ENCODE results near the gene DNAJC27.
"Not testable (repeated sequence)": the region's sequence is repeated elsewhere in the genome, so short reads cannot be mapped to it uniquely, and the experiment has no call there.

The DNAJC27 gene

DNA sequence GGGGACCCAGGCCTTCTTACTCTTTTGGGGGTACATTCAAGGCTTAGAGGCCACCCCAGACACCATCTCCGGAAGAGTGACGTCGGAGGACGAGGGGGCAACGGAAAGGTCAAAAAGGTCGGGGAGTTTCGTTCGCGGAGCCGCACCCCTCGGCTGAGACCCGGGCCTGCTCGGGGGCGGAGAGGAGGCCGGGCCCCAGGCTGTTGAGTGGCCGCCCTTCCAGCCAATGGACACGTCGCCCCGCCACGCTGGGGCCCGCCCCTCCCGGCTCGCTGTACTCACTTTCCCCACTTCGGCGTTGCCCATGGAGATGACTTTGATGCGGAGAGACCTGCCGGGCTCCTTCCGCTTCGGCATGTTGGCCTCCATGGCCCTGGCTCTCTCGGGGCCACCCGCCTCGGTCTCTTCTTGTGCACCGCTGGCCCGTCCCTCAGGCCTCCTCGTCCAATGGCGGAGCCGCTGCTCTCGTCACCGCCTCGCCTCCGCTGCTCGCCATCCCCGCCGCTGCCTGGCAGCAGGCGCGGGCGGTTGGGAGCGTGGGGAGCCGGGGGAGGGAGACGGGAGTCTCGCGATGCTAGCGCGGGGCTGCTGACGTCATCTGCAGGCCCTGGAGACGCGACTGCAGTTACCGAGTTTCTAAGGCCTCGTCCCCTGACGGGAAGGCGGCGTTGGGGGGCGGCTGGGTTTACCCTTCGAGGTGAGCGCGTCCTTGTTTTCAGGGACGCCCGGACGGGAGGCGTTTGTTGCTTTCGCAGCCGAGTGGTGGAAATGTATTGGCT, at the start of gene DNAJC27:
DNAJC27 (minus strand) TSS at position 420 of the 779 bp plus-strand sequence; CDS start at position 369, 51 bp downstream.
- DNase-seq = peak; percentile 97

DNA sequence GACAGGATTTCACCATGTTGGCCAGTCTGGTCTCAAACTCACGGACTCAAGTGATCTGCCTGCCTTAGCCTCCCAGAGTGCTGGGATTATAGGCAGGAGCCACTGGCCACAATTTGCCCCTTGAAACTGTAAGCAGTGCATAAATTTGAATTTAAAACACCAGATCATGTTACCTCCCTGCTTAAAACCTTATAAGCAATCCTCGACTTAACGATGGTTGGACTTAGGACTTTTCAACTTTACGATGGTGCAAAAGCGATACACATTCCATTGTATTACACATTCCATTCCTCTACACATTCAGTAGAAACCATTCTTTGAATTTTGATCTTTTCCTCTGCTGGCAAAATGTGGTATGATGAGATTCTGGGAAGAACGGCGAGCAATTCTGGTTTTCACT, 46.9 kb upstream of the DNAJC27 start:
- no peak for DNase-seq

DNA sequence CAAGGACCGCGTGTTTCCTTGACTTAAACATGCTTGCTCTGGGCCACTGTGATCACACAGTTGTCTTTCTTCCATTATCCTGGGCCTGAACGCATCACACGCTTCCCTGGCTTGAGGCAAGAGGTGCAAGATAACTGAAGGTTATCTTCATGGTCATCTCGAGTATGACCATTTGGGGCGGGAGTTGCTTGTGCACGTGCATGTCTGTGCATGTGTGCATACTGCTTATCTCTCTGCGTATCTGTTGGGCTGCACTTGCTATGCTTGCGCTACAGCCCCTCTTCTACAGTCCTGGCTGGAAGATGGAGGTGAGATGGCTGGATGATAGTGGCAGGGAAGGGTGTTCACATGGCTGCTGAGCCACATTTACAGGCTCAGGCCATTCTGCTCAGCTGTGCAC, 42.9 kb upstream of the DNAJC27 start:
- no peak for DNase-seq

DNA sequence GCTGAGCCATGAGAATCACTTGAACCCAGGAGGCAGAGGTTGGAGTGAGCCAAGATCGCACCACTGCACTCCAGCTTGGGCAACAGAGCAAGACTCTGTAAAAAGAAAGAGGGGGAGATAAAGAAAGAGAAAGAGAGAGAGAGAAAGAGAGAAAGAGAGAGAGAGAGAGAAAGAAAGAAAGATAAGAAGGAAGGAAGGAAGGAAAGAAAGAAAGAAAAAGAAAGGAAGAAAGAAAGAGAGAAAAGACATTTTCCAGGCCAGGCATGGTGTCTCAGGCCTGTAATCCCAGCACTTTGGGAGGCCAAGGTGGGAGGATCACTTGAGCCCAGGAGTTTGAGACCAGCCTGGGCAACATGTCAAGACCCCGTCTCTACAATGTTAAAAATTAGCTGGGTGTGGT, 39.6 kb upstream of the DNAJC27 start:
- DNase-seq = not testable (repeated sequence)

DNA sequence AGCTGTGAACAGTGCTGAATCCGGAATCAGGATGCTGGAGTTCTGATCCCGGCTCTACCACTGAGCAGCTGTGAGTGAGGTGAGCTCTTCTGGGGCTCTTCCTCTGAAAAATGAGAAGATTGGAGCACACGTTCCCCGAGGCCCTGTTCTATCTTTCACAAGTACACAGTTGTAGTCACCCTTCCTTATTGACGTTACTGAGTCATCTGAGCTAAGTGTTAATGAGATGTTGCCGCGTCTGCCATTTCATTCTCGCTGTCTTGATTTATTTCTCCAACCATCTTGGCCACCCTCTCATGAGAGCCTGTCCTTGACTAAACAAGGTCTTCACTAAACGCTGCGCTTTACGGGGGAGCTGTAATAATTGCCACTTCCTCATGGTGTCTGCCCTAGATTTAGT, 38.2 kb upstream of the DNAJC27 start:
- DNase-seq = no peak

DNA sequence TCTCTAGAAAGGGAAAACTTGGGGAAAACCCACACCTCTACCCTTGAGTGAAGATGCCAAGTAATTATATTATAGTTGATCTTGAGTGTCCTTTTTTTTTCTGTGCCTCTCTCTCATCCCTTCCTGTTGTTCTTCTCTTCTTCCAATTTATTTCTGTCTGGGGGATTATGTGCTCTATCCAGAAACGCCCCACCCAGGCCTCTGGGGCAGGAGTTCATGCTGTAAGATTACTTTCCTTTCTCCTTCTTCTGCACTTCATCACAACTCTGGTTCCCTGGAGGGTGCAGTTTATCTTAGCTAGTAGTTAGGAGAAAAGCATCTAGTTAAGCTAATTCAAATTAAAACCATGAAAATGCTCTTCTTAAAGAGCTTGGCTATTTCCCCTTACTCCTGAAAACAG, 30.3 kb upstream of the DNAJC27 start:
- DNase-seq = no peak

DNA sequence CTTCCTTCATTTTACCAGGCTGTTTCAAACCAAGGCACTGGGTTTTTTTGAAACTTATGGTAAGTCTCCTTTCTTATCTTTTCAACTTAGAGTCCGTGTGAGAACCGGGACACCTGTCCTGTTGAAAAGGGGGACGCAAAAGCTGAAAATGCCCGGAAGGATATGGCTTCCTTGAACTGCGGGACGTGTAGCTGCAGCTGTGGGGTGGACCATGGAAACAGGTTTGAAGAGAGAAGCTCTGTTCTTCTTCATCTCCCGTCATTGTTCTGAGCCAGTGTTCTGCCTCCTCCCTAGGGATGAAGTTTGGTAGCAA, 29.5 kb upstream of the DNAJC27 start:
- no peak for DNase-seq

DNA sequence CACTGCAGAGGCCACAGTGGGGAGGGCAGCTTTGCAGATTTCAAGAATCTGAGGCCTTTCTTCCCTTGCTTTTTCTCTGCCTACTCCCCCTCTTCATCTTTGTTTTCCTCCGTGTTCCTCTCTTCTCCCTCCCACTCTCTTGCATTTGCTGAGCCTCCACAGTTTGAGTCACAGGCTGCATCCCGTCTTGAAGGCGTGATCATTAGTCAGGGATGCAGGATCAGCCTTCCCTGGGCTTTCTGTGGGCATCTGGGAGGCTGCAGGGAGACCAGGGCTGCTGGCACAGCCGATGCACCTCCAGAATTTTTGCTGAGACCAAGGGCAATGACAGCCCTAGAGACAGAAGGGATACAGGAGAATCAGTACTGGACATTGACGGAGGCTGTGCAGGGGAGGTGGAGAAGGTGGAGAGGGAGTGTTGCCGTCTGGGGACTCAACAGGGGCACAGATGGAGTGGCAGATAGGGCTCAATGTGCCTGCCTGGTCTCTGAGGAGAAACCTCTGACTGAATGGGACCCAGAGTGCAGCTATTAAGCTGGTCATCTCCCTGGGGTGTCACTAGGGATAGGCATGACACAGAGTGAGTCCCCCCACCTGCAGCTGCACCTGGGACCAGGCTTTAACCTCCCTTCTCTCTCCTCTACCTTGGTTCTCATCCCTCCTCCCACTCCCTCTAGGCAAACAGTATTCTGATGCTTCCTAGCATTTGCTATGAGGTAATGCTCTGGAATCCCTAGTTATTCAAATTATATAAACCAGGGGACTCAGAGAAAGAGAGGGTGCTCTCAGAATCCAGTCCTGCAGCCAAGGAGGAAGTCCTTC, 29.0 kb upstream of the DNAJC27 start:
- no peak for DNase-seq

DNA sequence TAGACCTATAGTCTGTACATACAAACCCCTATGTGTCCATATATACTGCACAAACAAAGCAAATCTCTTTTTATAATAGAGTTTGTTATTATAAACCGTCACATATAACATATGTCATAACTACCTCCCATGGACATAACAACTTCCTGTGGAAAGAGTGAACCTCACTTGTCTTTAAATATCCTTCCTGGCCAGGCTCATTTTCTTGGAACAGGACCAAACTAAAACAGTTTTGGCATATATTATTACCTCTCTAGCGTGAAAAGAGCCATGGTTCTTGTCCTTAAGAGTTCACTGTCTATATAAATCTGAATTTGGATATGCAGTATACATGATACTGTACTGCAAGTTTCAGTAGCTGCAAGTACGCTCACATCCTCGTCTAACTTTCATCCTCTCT, 28.3 kb upstream of the DNAJC27 start:
- DNase-seq = no peak

DNA sequence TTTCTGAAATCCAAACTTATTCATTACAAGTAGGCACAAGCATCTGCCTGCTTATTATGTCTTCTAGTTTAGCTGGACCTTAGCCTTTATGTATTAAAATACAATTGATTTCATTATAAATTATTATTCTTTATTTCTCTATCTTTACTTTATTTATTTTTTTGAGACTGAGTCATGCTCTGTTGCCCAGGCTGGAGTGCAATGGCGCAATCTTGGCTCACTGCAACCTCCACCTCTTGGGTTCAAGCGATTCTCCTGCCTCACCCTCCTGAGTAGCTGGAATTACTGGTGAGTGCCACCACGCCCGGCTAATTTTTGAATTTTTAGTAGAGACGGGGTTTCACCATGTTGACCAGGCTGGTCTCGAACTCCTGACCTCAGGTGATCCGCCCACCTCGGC, 27.3 kb upstream of the DNAJC27 start:
- not testable (repeated sequence) for DNase-seq

DNA sequence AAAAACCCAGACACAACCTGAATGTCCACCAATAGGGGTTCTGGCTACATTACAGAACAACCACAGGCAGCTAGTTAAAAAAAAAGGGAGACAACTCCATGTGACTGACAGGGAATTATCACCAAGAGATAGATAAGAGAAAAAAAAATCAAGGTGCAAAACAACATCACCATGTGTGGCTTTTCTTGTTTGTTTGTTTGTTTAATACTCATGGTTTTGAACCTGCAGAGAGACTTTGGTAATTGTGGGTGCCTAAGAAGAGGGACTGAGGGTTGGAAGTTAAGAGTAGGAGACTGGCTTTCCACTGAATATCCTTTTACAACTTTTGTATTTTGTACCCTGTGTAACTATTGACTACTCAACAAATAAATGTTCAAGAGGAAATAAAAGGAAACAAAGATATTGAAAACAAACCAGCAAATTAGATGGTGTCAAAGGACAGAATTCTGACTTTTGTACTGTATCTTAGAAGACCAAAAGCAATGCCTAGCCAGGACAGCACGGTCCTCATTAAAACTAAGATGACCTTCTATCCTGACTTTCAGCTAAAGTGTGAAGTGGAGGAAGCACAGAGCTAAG, 22.5 kb upstream of the DNAJC27 start:
- no peak for DNase-seq

DNA sequence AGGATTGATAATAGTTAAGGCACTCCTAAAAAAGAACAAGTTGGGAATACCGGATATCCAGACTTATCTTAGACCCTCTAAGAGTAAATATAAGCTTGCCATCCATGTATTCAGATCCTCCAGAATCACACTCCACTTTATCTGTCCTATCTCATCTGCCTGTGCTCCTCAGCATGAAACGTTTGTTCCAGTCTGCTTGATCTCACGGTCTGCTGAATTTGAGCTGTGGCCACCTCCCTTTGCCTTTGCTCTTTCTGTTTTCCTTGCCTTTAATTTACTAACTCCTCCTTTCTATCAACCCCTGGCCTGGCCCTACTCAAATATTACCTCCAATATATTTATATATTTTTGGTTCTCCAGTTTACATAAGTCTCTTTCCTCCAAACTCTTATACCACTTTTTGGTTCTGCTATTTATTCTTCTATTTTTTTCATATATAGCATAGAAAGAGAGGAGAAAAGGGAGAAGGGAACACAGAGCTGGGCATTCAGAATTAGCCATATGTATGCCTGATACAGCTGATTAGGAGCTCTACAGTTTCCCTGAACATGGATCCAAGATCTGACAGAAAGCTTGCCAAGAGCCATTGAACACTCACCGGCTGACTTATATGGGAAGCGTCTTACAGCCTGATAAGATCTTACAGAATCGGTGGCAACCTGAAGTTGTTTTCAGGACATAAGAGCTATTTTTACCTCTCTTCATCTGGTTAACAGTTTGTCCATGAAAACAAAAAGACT, 21.8 kb upstream of the DNAJC27 start:
- DNase-seq = no peak

DNA sequence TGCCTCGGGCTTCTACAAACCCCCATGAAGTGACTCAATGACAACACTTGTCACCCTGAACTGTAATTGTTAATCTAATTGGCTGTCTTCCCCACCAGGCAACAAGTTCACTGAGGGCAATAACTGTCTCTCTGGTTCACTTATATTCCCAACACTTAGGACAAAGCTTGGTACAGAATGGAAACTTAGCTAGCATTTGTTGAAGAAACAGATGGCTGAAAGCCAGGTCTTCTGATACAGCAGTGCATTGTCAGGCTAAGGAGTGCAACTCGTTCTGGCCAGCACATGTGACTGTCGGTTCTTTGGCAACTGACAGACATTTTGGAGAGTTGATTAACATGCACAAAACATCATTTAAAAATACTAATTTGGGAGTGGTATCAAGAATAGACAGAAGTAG, 14.6 kb upstream of the DNAJC27 start:
- DNase-seq = no peak

DNA sequence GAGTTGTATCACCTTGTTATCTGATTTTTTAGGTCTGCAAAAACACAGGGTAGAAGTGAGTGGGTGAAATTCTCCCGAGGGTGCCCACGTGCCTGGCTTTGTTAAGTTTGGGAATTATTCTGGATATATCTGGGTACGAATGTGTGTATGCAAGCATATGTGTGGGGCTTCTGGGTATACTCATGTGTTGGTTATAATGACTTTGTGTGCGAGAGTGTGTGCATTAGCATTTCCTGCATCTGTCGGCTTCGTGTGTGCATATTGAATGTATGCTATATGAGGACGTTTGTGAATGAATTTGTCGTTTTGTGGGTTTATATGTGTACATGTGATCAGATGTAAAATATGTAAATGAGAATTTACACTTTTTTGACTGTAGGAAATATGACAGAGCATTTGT, 13.8 kb upstream of the DNAJC27 start:
- DNase-seq = no peak

DNA sequence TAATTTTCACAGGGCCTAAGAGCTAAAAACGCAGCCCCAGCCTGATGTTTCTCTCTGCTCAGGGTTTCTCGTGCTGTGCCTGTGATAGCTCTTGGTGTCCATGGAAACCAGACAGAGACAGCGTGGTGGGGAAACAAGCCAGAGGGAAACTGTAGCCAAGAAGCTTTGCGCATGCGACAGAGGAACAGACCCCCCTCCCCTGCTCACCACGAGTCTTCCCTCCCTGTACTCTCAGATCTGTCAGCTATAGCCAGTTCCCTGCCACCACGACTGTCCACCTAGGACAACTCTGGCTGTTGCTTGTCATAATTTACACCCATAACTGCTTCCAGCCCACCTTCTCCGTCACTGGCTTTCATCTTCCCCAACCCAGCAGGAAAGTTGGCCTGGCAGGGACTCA, 13.2 kb upstream of the DNAJC27 start:
- DNase-seq = no peak

DNA sequence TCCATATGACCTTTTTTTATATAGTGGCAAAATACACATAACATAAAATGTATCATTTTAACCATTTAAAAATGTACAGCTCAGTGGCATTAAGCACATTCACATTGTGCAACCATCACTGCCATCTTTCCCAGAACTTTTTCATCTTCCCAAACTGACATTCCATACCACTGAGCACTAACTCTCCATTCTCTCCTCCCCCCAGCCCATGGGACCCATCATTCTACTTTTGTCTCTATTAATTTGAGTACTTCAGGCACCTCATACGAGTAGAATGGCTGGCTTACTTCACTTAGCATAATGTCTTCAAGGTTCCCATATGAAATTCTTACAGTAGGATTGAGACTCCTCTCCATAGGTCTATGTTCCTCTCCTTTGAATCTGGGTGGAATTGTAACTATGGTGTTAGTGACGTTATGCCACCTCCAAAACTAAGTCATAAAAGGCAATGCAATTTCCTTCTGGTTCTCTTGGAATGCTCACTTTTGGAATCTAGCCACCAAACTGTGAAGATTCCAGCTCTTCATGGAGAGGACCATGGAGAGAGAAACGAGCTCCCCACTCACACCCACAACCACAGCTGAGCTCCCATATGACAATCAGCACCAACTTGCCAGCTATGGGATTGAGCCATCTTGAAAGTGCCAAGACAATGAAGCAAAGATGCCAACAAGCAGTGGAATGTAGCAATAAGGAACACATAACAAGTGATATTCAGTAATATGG, 9.8 kb upstream of the DNAJC27 start:
- DNase-seq = no peak

DNA sequence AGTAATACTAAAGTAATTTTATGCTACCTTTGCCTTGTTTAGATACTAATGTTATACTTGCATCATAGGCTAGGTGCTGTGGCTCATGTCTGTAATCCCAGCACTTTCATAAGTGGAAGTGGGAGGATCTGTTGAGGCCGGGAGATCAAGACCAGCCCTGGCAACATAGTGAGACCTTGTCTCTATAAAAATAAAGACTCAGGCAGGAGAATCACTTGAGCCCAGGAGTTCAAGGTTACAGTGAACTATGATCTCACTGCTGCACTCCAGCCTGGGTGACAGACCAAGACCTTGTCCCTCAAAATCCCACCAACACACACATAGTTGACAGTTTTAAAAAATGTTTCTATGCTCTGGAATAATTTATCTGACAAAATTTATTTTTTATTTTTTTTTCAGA, 6.9 kb upstream of the DNAJC27 start:
- no peak for DNase-seq

DNA sequence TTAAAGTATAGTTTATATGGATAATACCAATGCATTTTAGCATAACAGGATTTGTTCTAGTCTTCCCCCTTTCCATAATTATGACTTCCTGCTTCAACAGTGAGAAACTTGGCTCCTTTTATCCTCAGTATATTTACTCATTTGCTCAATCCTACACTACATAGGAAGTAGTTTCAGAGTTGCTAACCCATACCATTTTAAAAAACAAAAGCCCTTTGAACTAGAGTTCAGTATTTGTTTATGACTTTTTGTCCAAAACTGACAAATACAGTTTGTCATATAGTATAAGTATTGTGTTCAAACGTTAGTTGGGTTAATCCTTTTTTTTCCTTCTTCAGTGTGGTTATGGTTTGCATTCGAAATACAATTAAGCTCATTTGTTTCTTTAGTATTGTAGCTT, 5.9 kb upstream of the DNAJC27 start:
- no peak for DNase-seq

DNA sequence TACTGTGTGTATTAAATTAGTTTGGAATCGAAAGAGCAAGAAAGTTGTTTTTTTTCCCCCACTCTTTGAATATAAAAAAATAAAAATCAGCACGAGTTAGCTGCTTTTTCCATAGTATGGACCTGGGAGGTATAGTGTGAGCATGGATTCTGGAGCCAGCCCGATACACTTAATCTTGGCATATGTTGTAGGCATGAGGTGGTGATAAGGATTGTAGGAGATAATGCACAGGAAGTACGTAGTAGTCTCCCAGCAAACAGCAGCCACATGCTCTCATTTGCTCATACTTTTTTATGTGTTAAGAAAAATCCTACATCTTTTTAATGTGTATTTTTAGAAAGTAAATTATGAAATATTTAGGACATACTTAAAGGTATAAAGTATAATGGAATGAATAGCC, 2.1 kb upstream of the DNAJC27 start:
- DNase-seq = no peak

DNA sequence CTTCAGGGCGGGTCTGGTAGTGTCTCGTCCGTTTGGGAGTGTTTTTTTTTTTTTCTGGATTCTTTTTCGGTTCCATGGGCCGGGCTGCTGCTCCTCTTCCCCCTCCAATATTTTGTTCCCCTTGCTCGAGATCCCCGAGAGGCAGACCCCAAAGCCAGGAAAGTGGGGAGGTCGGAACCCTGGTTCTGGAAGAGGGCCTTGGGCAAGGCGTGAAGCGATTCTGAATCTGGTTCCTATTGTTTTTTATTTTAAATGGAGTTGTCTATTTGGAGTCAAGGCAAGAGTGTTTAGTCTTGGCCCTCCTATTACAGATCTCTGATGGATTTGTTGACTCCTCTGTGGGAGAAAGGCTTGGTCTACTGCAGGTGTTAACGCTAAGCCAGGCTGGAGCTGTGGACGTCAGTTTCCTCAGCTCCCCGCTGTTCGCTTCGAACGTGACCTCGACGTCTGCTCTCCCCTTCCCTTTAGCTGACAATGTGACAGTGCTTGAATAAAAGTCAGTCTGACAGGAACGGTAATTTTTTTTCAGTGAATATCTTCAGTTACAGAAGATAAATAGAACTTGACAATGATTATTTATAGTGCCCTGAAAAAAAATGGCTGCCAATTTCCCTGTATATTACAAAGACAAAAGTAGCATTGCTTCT, 683 bp upstream of the DNAJC27 start:
- peak; percentile 13 for DNase-seq

DNA sequence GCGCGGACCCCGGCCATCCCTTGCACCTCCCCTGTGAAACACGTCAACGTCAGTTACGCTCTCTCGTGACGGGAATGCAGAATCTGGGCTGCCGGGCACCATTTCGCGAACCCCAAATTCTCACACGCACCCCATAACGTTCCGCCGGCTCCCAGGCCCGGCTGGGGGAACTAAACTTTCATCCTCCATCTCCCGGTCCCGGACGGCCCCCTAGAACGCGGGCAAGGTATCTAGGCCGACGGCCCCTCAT, 544 bp downstream of the DNAJC27 start:
- DNase-seq = peak; percentile 36

DNA sequence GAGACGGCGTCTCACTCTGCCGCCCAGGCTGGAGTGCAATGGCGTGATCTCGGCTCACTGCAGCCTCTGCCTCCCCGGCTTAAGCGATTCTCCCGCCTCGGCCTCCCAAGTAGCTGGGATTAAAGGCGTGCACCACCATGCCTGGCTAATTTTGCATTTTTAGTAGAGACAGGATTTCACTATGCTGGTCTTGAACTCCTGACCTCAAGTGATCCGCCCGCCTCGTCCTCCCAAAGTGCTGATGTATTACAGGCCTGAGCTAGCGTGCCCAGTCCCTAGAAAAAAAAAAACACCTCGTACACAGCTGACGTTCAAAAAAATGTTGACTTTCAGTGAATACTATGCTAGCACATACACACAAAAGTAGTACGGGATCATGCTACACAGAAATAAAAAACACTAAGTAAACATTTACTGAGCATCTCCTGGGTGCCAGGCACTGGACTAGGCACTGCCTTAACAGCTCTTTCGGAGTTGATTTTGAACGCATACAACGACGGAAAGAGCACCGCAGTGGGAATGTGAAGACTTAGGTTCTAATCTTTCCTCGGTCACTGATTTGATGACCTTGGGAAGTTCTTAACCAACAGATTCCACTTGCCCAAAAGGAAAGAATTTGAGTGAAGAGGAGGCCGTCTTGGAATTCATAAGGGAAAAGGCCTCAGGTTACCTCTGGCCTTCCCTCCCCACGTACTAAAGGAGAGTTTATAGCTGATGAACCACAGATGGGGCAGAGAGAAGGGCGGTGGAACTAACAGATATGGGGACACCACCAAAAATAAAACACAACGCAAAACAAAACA, 1.1 kb downstream of the DNAJC27 start:
- no peak for DNase-seq

All from stimulated activated CD4-positive, alpha-beta T cell treated with anti-CD3 and anti-CD28 coated beads, Interleukin-1b, Interleukin-23, amount 100 ng/mL, for 48 hours (primary cell).